Stimulated activated CD4-positive, alpha-beta T cell treated with anti-CD3 and anti-CD28 coated beads, Interleukin-1b, Interleukin-23, amount 100 ng/mL, for 24 hours (primary cell): Measurements from ENCODE around the gene CCDC86.

ENCODE experiments used
- DNase-seq, 4 experiments: peaks; one replicate each; pipeline ENCODE4 v3.0.0-alpha.2; 2020; ENCODE audit warnings: low read depth in 4 of 4, low spot score in 1 of 4

Gene CCDC86

DNA sequence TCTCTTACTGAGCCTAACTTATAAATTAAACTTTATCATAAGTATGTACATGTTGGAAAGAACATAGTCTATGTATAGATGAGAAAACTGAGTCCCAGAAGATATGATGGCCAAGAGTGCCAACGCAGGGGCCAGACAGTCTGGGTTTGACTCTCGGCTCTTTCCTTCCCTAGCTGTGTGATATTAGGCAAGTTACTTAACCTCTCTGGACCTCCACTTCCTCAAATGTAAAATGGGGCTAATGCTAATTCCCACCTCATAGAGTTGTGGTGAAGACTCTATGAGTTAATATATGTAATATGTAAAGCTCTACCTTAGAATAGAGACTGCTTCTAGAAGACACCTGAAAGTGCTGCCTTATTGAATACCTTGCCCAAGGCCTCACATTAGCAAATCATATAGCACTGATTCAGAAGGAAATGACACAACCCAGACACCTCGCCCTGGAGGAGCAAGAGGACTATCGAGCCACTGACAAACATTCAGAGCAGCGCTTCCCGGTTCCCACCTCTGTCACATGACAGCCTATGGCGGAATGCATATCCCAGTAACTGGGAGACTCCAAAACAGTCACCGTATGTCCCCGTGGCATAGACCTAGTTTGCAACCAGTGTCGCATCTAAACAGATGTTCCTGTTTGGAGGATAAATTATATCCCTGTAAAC is 11.3 kb upstream of the CCDC86 start:
- DNase-seq: no peak

DNA sequence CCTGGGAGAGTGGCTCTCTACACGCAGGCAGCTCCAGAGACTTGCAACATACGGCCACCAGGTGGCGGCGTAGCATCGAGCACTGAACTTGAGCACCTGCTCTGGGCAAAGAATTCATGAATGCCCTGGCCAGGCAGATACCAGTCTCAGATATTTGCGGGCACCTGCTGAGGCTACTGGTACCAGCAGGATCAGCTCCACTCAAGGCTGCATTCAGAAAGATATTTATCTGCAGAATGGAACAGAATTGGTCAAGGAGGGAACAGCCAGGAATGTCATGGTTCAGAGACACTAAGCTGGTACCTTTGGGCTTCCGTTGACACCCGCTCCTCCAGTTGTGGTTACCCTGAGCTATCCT is 10.8 kb upstream of the CCDC86 start:
- peak; percentile 60 to 66 (median 63) for DNase-seq

DNA sequence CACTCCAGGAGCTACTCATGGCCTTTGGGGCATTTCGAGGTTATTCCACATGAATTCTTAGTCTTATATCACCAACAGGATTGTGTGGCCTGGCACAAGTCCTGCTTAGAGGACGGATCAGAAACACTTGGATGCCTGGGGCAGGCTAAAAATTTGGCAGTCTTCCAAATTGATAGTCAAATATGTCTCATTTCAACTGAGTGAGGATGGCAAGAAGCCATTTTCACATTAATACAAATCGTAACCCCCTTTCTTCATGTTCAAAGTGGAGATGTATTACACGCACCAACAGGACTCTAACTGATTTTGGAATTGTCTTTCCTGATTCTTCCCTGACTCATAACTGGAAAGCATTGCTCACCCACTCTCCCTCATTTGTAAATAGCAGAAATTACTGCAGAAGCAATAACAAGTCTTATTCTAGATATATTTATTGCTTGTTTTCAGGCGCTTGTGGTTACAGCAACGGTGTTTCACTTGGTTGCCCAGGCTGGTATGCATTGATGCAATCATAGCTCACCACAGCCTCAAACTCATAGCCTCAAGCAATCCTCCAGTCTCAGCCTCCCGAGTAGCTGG is 10.3 kb upstream of the CCDC86 start:
- no peak for DNase-seq

DNA sequence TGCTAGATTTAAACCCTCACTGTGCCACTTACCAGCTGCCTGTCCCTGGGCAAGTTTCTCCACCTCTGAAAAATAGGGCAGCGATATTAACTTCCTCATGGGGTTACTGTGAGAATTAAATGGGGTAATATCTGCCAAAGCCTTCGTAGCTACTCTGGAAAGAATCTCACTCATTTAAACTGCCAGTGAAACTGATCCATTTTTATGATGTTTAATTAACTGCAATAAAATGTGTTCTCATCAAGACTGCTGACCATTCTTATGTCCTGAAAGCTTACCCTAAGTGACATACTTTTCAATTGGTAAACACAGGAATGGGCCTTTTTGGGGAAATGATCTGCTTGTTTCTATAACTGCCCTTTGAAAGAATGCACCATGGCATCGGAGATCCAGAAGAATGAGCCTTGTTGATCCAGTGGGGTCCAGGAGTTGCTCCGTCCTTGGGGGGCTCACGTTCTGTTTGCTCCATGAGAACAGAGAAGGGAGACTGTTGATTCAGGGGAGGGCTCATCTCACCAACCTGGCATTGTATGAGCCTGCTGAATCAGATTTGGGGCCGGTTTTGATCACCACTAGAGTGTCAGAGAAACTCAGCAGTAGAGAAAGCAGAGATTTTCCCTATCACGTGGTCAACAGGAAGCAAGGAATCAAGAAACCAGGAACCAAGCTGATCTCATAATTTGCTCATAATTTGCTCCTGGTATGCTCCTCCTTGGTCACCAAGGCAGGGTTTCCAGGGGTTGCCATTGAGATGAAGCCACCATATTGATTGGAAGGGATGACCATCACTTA is 7.0 kb upstream of the CCDC86 start:
- no peak for DNase-seq

DNA sequence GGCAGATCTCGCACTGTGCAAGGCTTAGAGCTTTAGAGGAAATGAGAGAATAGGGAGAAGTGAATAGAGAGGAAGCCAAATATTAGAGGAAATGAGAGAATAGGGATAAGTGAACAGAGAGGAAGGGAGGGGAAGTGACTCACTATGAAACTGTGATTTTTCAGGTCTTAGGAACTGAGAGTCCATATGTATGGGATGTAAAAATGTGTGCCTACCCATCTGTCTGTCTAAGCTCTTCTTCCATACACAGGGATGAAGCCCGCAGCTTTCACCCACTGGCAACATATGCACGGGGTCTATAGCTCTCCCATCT is 6.4 kb upstream of the CCDC86 start:
- DNase-seq: no peak

DNA sequence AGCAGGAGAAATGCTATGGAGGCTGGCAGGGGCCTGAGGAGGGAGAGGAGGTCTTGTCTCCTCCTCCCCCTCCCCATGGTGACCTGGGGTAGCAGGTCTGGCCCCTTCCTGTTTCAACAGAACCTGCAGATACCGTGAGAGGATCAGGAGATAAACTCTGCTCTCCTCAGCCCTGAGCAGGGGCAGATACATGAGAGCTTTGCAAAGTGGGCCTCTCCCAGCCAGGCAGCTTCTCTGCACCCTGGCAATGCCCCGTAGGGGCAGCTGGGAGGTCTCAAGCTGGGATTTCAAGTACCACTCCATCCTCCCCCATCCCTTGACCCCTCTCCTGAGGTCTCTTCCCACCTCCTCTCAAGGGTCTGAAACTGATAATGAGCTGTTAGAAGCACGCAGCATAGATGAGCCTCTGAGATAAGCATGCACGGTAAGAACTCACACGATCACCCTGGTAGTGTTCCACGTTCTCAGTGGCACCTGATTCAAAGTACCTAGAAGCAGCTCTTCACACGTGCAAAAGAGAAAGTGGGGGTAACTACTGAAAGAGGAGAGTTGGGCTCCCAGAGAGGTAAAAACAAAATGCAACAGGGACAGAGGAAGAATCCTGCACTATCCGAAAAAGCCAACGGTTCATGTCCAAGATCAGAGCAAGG is 4.9 kb upstream of the CCDC86 start:
- DNase-seq: no peak

GRCh38 chr11:60838132-60838531 is 3.8 kb upstream of the CCDC86 start:
- DNase-seq: no peak

DNA sequence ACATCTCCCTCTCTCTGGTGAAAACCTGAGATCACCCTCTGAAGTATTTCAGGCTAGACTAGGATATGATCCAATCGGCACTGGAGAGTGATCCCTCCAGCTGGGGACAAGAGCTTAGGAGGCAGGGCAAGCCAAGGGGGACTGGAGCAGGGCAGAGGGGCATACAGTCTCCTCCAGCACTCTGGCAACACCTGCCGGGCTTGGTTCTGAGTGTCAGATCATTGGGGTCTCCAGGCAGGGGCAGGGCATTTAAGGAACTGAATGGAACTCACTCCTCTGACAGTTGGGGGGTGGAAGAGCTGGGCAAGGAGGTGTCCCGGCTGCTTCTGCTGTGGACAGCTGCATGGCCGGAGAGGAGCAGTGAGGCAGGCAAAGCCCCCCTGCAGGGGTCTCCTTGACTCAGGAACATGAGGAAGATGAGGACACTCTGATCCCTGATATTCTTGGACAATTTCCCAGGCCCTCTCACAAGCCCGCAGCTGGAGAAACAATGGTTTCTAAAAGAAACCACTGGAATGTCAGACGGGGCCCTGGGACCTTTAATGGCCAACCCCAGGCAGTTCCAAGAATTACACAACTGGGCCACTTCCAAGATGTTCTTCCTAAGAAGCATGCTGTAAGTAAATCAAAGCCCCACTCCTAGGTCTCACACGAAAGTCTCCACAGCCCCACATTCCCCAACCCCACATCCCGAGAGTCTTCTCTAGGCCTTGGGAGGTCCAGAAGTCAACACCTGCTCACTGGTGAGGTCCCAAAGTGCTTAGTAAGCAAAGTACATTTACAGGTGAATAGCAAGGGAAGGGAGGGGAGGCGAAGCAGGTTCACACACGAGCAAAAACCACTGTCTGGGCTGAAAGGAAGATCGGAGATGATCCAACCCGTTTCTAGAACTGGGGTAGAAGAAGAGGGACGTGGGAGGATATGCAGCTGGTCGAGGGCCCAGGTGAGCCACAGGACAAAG is 1.2 kb upstream of the CCDC86 start:
- DNase-seq: no peak

GRCh38 chr11:60842668-60843600 is 1.0 kb downstream of the CCDC86 start:
- no peak for DNase-seq

- DNase-seq: no peak
Measured at GRCh38 chr11:60844045-60844869, 2.3 kb downstream of the CCDC86 start.

- DNase-seq: no peak
Measured at GRCh38 chr11:60844870-60845221, 2.9 kb downstream of the CCDC86 start.

GRCh38 chr11:60845338-60845737 is 3.4 kb downstream of the CCDC86 start:
- no peak for DNase-seq

DNA sequence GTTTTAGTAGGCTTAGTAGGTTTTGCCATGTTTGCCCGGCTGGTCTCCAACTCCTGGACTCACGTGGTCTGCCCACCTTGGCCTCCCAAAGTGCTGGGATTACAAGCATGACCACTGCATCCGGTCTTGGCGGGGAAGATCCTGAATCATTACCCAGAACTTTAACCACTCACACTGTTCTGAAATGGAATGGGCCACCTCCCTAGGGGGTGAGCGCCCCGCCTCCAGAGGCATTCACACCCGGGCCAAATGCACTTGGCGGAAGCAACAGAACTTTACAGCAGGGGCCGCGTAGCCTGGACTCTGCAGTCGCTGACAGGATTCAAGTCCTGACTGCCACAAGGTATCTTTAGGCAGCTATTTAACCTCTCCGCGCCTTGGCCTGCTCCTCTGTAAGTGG is 5.4 kb downstream of the CCDC86 start:
- DNase-seq: no peak

GRCh38 chr11:60847896-60848295 is 6.0 kb downstream of the CCDC86 start:
- no peak for DNase-seq

- no peak for DNase-seq
Measured at GRCh38 chr11:60848714-60849151, 6.8 kb downstream of the CCDC86 start.

DNA sequence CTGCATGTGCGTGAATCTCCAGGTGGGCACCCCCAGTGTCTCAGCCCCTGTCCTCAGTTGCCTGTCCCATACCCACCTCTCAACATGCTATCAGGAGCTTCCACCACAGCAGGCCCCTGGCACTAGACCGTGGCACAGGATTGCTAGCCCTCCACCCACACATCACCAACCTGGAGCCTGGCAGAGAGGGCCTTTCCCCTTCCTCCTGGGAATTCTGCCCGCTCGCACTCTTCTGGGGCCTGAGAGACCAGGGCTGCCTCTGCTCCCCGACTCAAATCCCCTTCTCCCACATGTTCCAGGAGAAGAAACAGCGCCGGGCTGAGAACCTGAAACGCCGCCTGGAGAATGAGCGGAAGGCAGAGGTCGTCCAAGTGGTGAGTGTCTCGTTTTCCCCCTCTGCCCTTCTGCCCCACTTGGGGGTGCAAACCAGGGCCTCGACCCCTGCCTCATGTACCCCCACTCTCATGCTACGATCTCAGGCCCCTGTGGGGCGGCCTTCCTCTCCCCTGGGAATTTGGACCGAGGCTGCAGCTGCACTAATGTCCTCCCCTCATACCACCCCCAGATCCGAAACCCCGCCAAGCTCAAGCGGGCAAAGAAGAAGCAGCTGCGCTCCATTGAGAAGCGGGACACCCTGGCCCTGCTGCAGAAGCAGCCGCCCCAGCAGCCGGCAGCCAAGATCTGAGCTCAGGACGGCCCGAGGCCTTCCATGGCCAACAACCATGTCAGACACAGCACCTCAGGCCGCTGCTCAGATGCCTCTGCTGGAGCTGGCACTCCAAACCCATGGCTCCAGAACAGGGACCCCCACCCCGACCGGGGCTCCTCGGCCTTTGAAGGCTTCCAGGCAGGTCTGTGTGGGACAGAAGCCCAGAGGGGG is 8.0 kb downstream of the CCDC86 start:
- no peak for DNase-seq

GRCh38 chr11:60851327-60852104 is 9.6 kb downstream of the CCDC86 start:
- DNase-seq: no peak
